ENCODE measurements around the gene GLB1L2. TPM values are rescaled to one million over a fixed set of nuclear protein-coding genes. Genes with fewer than 3 reads are reported as not detected.

The GLB1L2 gene
- total and polyA plus RNA-seq, 7 experiments from 2014 or later = 0.26 to 2.4 (median 1.4) TPM

DNA sequence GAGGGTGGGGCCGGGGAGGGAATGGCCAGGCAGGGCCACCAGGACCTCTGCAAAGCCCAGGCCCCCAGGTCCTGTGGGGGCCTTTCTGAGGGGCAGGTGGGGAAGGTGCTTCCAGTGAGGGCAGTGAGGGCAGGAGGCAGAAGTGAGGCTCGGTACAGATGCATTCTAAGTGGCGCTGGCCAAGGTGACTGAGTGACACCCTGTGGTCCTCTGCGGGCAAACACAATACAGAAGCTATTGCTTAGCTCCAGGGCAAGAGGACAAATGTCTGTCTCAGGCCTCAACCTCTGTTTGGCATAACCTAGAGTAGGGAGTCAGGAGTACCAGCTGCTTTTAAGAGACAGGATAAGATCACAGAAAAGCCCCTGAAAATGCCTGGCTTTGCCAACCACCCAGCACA is 49.0 kb downstream of the GLB1L2 start:
- Mint-ChIP-seq H3K36me3 (no peaks in the 10 kb centered on the region), H3K4me3 (no peak overlapping the region), H3K4me1 (peaks cover 1 to 5% (median 2%) of the 10 kb centered on the region in 7 donors), H3K9me3 (peaks cover 0 to 3% (median 0%) of the 10 kb centered on the region in 11 donors), H3K27ac (no peak overlapping the region), H3K27me3 (peaks cover 0 to 21% (median 11%) of the 10 kb centered on the region in 5 donors)
- DNase-seq (no peak), ATAC-seq (no peak)
- H3K9me3 ChIP-seq (ENCODE audit: control insufficient read depth in 2 of 3, low read length in 3 of 3) = no peaks in the 10 kb centered on the region
- no peaks in the 10 kb centered on the region for H3K36me3 ChIP-seq (ENCODE audit: control insufficient read depth in 2 of 3, insufficient read depth in 3 of 3, low read length in 3 of 3)
- no peaks in the 10 kb centered on the region for H3K27me3 ChIP-seq (ENCODE audit: control insufficient read depth in 2 of 2, insufficient read depth in 2 of 2, low read length in 2 of 2)
- H3K4me1 ChIP-seq (ENCODE audit: control insufficient read depth in 2 of 2, insufficient read depth in 2 of 2, low read length in 2 of 2) = peaks cover 0 to 2% of the 10 kb centered on the region in 2 donors
- no peak overlapping the region for H3K27ac ChIP-seq (ENCODE audit: low read depth, low read length)
- no peak overlapping the region for H3K4me3 ChIP-seq (ENCODE audit: low read length)
- POLR2A ChIA-PET = no interaction called here
- CTCF ChIA-PET = no interaction called here
- intact Hi-C loops (cut with micrococcal nuclease) = no loop called here

DNA sequence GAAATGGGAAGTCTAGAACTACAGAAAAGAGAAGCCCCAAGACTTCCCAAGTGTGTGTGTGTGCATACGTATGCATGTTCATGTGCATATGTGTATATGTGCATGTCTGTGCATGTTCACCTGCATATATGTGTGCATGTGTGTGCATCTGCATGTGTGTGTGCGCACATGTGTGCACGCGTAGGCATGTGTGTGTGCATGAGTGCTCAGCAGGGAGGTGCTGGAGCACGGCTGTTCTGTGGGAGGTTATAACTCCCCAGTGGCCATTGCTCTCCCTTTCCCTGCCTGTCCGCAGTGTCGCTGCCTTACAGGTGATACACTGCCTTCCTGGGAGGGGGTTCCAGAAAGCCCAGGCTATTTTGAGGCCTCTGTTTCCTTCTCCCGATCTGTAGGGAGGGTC is 50.5 kb downstream of the GLB1L2 start:
- no peak for DNase-seq
- Histone ChIP-seq H3K27me3 (ENCODE audit: control insufficient read depth in 2 of 2, insufficient read depth in 2 of 2, low read length in 2 of 2) (no peaks in the 10 kb centered on the region), H3K4me1 (ENCODE audit: control insufficient read depth in 2 of 2, insufficient read depth in 2 of 2, low read length in 2 of 2) (peaks cover 12 to 17% of the 10 kb centered on the region in 2 donors), H3K9me3 (ENCODE audit: control insufficient read depth in 2 of 3, low read length in 3 of 3) (no peaks in the 10 kb centered on the region), H3K4me3 (ENCODE audit: low read length) (no peak overlapping the region), H3K27ac (ENCODE audit: low read depth, low read length) (no peak overlapping the region), H3K36me3 (ENCODE audit: control insufficient read depth in 2 of 3, insufficient read depth in 3 of 3, low read length in 3 of 3) (no peaks in the 10 kb centered on the region)
- Mint-ChIP-seq H3K4me1 (peaks cover 16 to 20% (median 17%) of the 10 kb centered on the region in 7 donors), H3K4me3 (no peak overlapping the region), H3K27me3 (peaks cover 0 to 24% (median 16%) of the 10 kb centered on the region in 5 donors), H3K36me3 (no peaks in the 10 kb centered on the region), H3K9me3 (peaks cover 0 to 3% (median 0%) of the 10 kb centered on the region in 11 donors), H3K27ac (no peak overlapping the region)
- no peak for ATAC-seq
- intact Hi-C loops (cut with micrococcal nuclease) = no loop called here
- POLR2A ChIA-PET = no interaction called here
- CTCF ChIA-PET = no interaction called here

DNA sequence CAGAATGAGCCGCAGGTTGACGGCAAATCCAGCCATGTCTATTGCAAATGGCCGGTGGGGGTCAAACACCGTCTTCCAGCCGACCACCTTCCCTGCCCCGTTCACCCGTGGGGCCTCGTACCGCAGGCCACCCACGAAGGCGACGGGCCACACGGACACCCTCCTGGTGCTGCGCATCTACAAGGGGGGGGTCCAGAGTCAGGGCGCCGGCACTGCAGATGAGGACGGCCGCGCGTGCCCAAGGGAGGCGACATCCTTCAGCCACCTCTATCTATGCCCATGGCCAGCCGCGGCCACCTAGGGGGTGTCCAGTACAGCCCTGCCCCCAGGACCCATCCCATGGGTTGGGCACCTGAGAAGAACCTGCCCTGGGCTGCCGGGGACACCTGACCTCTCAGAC is 51.0 kb downstream of the GLB1L2 start:
- no peaks in the 10 kb centered on the region for H3K36me3 Mint-ChIP-seq
- ChIA-PET POLR2A (no interaction called here), CTCF (no interaction called here)
- no peaks in the 10 kb centered on the region for H3K9me3 ChIP-seq (ENCODE audit: control insufficient read depth in 2 of 3, low read length in 3 of 3)
- no peak for ATAC-seq
- H3K27me3 ChIP-seq (ENCODE audit: control insufficient read depth in 2 of 2, insufficient read depth in 2 of 2, low read length in 2 of 2) = no peaks in the 10 kb centered on the region
- peaks cover 18 to 23% (median 21%) of the 10 kb centered on the region in 7 donors for H3K4me1 Mint-ChIP-seq
- peaks cover 0 to 21% (median 18%) of the 10 kb centered on the region in 5 donors for H3K27me3 Mint-ChIP-seq
- intact Hi-C loops (cut with micrococcal nuclease) = no loop called here
- H3K36me3 ChIP-seq (ENCODE audit: control insufficient read depth in 2 of 3, insufficient read depth in 3 of 3, low read length in 3 of 3) = no peaks in the 10 kb centered on the region
- no peak overlapping the region for H3K4me3 Mint-ChIP-seq
- DNase-seq = no peak
- H3K27ac Mint-ChIP-seq = no peak overlapping the region
- no peak overlapping the region for H3K27ac ChIP-seq (ENCODE audit: low read depth, low read length)
- peaks cover 13 to 23% of the 10 kb centered on the region in 2 donors for H3K4me1 ChIP-seq (ENCODE audit: control insufficient read depth in 2 of 2, insufficient read depth in 2 of 2, low read length in 2 of 2)
- H3K4me3 ChIP-seq (ENCODE audit: low read length) = no peak overlapping the region
- H3K9me3 Mint-ChIP-seq = peaks cover 0 to 3% (median 0%) of the 10 kb centered on the region in 11 donors

DNA sequence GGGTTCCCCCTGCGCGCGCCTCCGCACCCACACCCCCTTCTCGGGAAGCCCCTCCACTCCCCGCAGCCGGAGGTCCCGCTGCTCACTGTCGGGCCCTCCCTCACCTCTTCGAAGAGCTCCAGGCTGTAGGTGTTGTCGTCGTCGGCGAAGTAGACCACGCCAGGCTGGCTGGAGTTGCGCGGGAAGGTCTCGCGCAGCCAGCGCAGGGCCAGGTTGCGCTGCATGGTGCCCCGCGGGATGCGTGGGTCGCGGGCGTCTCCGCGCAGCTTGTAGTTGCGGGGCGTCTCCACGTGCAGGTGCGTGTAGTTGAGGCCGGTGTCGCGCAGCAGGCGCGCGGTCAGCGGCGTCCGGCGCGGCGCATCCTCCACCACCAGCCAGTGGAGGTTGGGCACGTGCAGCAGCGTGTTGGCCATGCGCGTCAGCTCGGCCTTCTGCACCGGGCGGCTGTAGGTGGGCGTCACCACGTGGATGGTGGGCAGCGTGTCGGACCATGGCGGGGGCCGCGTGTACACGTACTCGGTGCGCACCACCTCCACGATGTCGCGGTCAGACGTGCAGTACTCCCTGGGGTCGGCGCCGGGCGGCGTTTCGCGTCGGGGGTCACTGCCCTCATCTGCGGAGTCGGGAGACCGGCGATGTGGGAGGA is 51.9 kb downstream of the GLB1L2 start:
- Mint-ChIP-seq H3K4me1 (peaks cover 18 to 23% (median 21%) of the 10 kb centered on the region in 7 donors), H3K36me3 (no peaks in the 10 kb centered on the region), H3K27ac (no peak overlapping the region), H3K4me3 (no peak overlapping the region), H3K27me3 (peaks cover 0 to 22% (median 18%) of the 10 kb centered on the region in 5 donors), H3K9me3 (peaks cover 0 to 3% (median 0%) of the 10 kb centered on the region in 11 donors)
- H3K4me1 ChIP-seq (ENCODE audit: control insufficient read depth in 2 of 2, insufficient read depth in 2 of 2, low read length in 2 of 2) = peaks cover 13 to 26% of the 10 kb centered on the region in 2 donors
- no peaks in the 10 kb centered on the region for H3K9me3 ChIP-seq (ENCODE audit: control insufficient read depth in 2 of 3, low read length in 3 of 3)
- H3K27me3 ChIP-seq (ENCODE audit: control insufficient read depth in 2 of 2, insufficient read depth in 2 of 2, low read length in 2 of 2) = no peaks in the 10 kb centered on the region
- no peaks in the 10 kb centered on the region for H3K36me3 ChIP-seq (ENCODE audit: control insufficient read depth in 2 of 3, insufficient read depth in 3 of 3, low read length in 3 of 3)
- intact Hi-C loops (cut with micrococcal nuclease) = no loop called here
- POLR2A ChIA-PET = no interaction called here
- ATAC-seq (no peak), DNase-seq (no peak)
- no peak overlapping the region for H3K4me3 ChIP-seq (ENCODE audit: low read length)
- CTCF ChIA-PET = no interaction called here
- no peak overlapping the region for H3K27ac ChIP-seq (ENCODE audit: low read depth, low read length)

DNA sequence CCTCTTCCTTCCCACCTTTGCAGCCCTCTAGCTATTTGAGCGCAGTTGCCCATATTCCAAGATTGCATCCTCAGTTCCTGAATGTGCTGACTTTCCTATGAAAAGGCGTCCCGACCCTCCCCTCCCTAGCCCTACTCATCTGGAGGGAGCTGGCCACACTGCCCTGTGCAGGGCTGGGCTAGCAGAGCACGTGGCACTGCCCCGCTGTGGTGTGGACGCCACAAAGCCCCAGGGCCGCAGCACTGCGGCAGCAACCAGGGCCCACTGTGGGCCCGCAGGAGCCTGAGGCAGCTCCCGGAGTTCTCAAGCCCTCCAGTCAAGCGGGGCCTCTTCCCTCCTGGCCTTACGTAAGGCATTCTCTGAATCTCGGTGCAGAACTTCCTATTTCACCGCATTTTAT is 52.6 kb downstream of the GLB1L2 start:
- Mint-ChIP-seq H3K36me3 (no peaks in the 10 kb centered on the region), H3K27me3 (peaks cover 0 to 23% (median 18%) of the 10 kb centered on the region in 5 donors), H3K4me1 (peaks cover 18 to 23% (median 21%) of the 10 kb centered on the region in 7 donors), H3K27ac (no peak overlapping the region), H3K4me3 (no peak overlapping the region), H3K9me3 (peaks cover 0 to 3% (median 0%) of the 10 kb centered on the region in 11 donors)
- ATAC-seq (no peak), DNase-seq (no peak)
- H3K9me3 ChIP-seq (ENCODE audit: control insufficient read depth in 2 of 3, low read length in 3 of 3) = no peaks in the 10 kb centered on the region
- H3K4me3 ChIP-seq (ENCODE audit: low read length) = no peak overlapping the region
- H3K27me3 ChIP-seq (ENCODE audit: control insufficient read depth in 2 of 2, insufficient read depth in 2 of 2, low read length in 2 of 2) = no peaks in the 10 kb centered on the region
- peaks cover 13 to 29% of the 10 kb centered on the region in 2 donors for H3K4me1 ChIP-seq (ENCODE audit: control insufficient read depth in 2 of 2, insufficient read depth in 2 of 2, low read length in 2 of 2)
- H3K27ac ChIP-seq (ENCODE audit: low read depth, low read length) = no peak overlapping the region
- H3K36me3 ChIP-seq (ENCODE audit: control insufficient read depth in 2 of 3, insufficient read depth in 3 of 3, low read length in 3 of 3) = no peaks in the 10 kb centered on the region
- ChIA-PET CTCF (no interaction called here), POLR2A (no interaction called here)
- intact Hi-C loops (cut with micrococcal nuclease) = no loop called here

DNA sequence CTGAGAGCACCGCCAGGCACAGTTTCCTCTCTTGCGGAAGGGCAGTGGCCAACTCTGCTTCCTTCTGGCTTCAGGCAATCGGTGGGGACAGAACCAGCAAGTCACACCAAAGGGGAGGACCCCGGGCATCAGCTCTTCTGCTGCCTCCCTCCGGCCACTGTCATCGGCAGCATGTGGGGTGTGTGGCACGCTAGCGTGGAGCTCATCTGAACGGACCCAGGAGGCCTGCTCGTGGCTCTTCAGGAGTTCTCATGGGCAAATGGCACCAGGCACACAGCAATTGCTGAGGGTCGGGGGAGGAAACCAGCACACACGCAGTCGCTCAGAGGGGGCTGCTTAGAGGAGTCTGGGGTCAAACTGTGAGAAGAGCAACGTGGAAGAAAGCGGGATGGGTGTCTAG is 53.4 kb downstream of the GLB1L2 start:
- Histone ChIP-seq H3K4me3 (ENCODE audit: low read length) (no peak overlapping the region), H3K27me3 (ENCODE audit: control insufficient read depth in 2 of 2, insufficient read depth in 2 of 2, low read length in 2 of 2) (no peaks in the 10 kb centered on the region), H3K9me3 (ENCODE audit: control insufficient read depth in 2 of 3, low read length in 3 of 3) (no peaks in the 10 kb centered on the region), H3K27ac (ENCODE audit: low read depth, low read length) (no peak overlapping the region), H3K4me1 (ENCODE audit: control insufficient read depth in 2 of 2, insufficient read depth in 2 of 2, low read length in 2 of 2) (peaks cover 13 to 29% of the 10 kb centered on the region in 2 donors), H3K36me3 (ENCODE audit: control insufficient read depth in 2 of 3, insufficient read depth in 3 of 3, low read length in 3 of 3) (no peaks in the 10 kb centered on the region)
- Mint-ChIP-seq H3K4me1 (peaks cover 18 to 23% (median 21%) of the 10 kb centered on the region in 7 donors), H3K36me3 (no peaks in the 10 kb centered on the region), H3K27me3 (peaks cover 0 to 25% (median 18%) of the 10 kb centered on the region in 5 donors), H3K4me3 (no peak overlapping the region), H3K27ac (no peak overlapping the region), H3K9me3 (peaks cover 0 to 3% (median 0%) of the 10 kb centered on the region in 11 donors)
- CTCF ChIA-PET = no interaction called here
- POLR2A ChIA-PET = no interaction called here
- intact Hi-C loops (cut with micrococcal nuclease) = no loop called here
- ATAC-seq (no peak), DNase-seq (no peak)

All from naive thymus-derived CD4-positive, alpha-beta T cell (primary cell).